ENCODE data around the gene JAG2. TPM values are rescaled to one million over a fixed set of nuclear protein-coding genes. Genes with fewer than 3 reads are reported as not detected.

JAG2 gene
- total RNA-seq, 1 experiment from 2014 or later, result 85.9 TPM

GRCh38 chr14:105146976-105147635 is 21.5 kb downstream of the JAG2 start:
- no peaks in the 10 kb centered on the region for H3K27me3 ChIP-seq (ENCODE audit: insufficient read depth, low read length)
- DNase-seq (ENCODE audit: low read depth, low spot score) (no peak), ATAC-seq (no peak)
- CTCF ChIA-PET, result no interaction called here
- H3K4me3 ChIP-seq (replicated peaks in 1 of 2; ENCODE audit: low read depth in 1 of 2, low read length in 2 of 2), result no peak overlapping the region
- no peaks in the 10 kb centered on the region for H3K9me3 ChIP-seq (ENCODE audit: control insufficient read depth in 1 of 2, insufficient read depth in 1 of 2, low read depth in 1 of 2, low read length in 2 of 2)
- peaks cover 6 to 13% of the 10 kb centered on the region in 2 experiments; a peak in 3 of 4 replicates for H3K36me3 ChIP-seq (ENCODE audit: control insufficient read depth in 1 of 2, insufficient read depth in 2 of 2, low read length in 2 of 2)
- RAD21 ChIA-PET (ENCODE audit: low non-redundant PET in 1 of 2, low total read pairs in 2 of 2, uncharacterized antibody in 2 of 2, unreplicated experiment in 2 of 2), result no interaction called here
- no peak overlapping the region for H3K4me2 ChIP-seq (ENCODE audit: low read length)
- no peaks in the 10 kb centered on the region for H3K4me1 ChIP-seq (ENCODE audit: control insufficient read depth in 1 of 2, insufficient read depth in 2 of 2, low read length in 2 of 2)
- BruUV-seq (replicated peaks), result no TSS peak
- POLR2A ChIA-PET, result no interaction called here
- intact Hi-C loops (cut with micrococcal nuclease), result no loop called here
- no peak overlapping the region for H2AFZ ChIP-seq (ENCODE audit: low read depth, low read length, poor library complexity, severe bottlenecking)
- TF ChIP-seq TCF7L2 (IDR thresholded peaks at IDR 0.05; ENCODE audit: borderline replicate concordance, extremely low read depth, insufficient read depth, insufficient read length) (no peak), CTCF (IDR thresholded peaks at IDR 0.05 in 2 of 3, conservative IDR thresholded peaks at IDR 0.05 in 1 of 3; ENCODE audit: borderline replicate concordance in 1 of 3, insufficient read depth in 1 of 3, low read depth in 2 of 3, low read length in 2 of 3) (no peak), POLR2AphosphoS5 (IDR thresholded peaks at IDR 0.05; ENCODE audit: low read depth, low read length) (no peak), CBX3 (IDR thresholded peaks at IDR 0.05; ENCODE audit: low read depth) (no peak), SIN3A (IDR thresholded peaks at IDR 0.05; ENCODE audit: low read depth) (no peak), ZBTB33 (IDR thresholded peaks at IDR 0.05; ENCODE audit: extremely low read depth, insufficient replicate concordance, low read length) (no peak), SP1 (IDR thresholded peaks at IDR 0.05; ENCODE audit: low read depth) (no peak)
- H3K27ac ChIP-seq (ENCODE audit: low read depth, low read length), result no peak overlapping the region
- no peak overlapping the region for H3K9ac ChIP-seq (ENCODE audit: low read length)
- no peaks in the 10 kb centered on the region for H3K79me2 ChIP-seq (ENCODE audit: insufficient read depth, low read length)
- no peaks in the 10 kb centered on the region for H3K9me2 ChIP-seq (ENCODE audit: insufficient read depth)
- H4K20me1 ChIP-seq (ENCODE audit: insufficient read depth), result no peaks in the 10 kb centered on the region
